NT2/D1 (cell line): Measurements from ENCODE around the gene ITGB5.

Experiments
- SUZ12 ChIP-seq: IDR thresholded peaks from 2 replicates; pipeline ENCODE4 v1.6.1; 2011; ENCODE audit not compliant: insufficient read length, insufficient read depth; ENCODE audit errors: extremely low read depth
- YY1 ChIP-seq: IDR thresholded peaks from 2 replicates; pipeline ENCODE4 v1.6.1; 2011; ENCODE audit not compliant: insufficient read length, insufficient read depth
- ZNF274 ChIP-seq: IDR thresholded peaks from 2 replicates; pipeline ENCODE4 v1.6.1; 2011; ENCODE audit warnings: mild to moderate bottlenecking, low read depth, low read length

- TF ChIP-seq ZNF274 (no peak), YY1 (no peak), SUZ12 (no peak)
These were observed 9.8 kb upstream of the ITGB5 start for GRCh38 chr3:124896824-124897526.
